ENCODE measurements around the gene KRT75.

The KRT75 gene

GRCh38 chr12:52427083-52427482 lies 7.1 kb downstream of the KRT75 start:
- no peak overlapping the region for H3K4me3 ChIP-seq (ENCODE audit: low read length)
- no peak for DNase-seq (ENCODE audit: low read depth)
- TF ChIP-seq, protein P1, sequence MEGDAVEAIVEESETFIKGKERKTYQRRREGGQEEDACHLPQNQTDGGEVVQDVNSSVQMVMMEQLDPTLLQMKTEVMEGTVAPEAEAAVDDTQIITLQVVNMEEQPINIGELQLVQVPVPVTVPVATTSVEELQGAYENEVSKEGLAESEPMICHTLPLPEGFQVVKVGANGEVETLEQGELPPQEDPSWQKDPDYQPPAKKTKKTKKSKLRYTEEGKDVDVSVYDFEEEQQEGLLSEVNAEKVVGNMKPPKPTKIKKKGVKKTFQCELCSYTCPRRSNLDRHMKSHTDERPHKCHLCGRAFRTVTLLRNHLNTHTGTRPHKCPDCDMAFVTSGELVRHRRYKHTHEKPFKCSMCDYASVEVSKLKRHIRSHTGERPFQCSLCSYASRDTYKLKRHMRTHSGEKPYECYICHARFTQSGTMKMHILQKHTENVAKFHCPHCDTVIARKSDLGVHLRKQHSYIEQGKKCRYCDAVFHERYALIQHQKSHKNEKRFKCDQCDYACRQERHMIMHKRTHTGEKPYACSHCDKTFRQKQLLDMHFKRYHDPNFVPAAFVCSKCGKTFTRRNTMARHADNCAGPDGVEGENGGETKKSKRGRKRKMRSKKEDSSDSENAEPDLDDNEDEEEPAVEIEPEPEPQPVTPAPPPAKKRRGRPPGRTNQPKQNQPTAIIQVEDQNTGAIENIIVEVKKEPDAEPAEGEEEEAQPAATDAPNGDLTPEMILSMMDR (conservative IDR thresholded peaks at IDR 0.05; ENCODE audit: low read length): no peak

GRCh38 chr12:52426034-52426433 lies 8.1 kb downstream of the KRT75 start:
- no peak for DNase-seq (ENCODE audit: low read depth)
- TF ChIP-seq, protein P1 (conservative IDR thresholded peaks at IDR 0.05; ENCODE audit: low read length): no peak

DNA sequence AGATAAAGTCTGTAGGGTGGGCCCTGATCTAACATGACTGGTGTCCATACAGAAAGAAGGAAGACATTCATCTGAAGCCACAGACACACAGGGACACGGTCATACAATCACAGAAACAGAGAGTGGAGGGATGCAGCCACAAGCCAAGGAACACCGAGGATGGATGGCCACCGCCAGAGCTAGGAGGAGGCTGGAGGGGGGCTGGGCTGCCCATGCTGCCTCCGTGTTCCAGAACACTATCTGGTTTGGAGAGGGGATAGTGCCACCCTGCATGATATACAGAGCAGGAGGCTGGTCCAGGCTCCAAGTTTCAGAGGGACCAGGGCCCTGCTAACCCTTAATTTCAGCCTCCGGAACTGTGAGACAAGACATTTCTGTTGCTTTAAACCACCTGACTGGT lies 8.7 kb downstream of the KRT75 start:
- no peak for DNase-seq (ENCODE audit: low read depth)
- no peak overlapping the region for H3K4me3 ChIP-seq (ENCODE audit: low read length)
- TF ChIP-seq, protein P1 (conservative IDR thresholded peaks at IDR 0.05; ENCODE audit: low read length): no peak

More at GRCh38 chr12:52426034-52426433, 8.1 kb downstream of the KRT75 start:
- H3K4me3 ChIP-seq (ENCODE audit: low read length): no peak overlapping the region

DNA sequence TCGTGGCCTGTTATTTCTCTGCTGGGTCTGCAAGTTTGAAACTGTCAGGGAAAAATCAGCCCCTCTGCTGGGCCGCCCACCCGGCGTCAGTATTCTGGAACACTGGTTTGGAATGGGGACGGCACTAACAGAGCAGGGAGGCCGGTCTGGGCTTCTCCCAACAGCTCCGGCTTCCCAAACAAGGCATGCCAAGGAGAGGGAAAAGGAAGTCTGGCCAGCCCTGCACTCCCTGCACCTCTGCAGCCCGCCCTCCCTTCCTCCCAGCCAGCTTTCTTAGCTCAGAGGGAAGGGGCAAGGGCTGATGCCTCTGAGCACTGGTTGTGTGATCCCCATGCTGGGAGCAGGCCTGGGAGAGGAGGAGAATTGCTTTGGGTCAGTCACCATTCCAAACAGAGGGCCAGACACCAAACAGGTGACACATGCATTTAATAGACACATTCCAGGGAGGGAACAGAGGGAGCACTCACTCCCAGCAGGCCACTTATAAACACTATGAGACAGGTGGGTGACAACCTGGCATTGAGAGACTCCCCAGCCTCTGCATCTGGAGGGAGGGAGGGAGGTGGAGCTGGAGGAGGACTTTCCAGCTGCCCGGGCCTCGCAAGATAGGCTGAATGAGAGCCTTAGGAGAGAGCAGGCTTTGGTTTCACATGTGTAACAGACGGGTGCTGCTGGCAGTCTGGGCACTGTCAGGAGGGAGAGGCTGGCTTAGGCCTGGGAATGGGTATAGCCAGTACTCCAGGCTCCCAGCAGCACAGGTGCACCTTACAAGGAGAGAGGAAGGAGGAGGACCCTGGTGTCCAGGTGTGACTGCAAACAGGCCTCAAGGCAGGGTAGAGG lies 10.3 kb downstream of the KRT75 start:
- TF ChIP-seq, protein P1 (conservative IDR thresholded peaks at IDR 0.05; ENCODE audit: low read length): no peak
- DNase-seq (ENCODE audit: low read depth): no peak
- H3K4me3 ChIP-seq (ENCODE audit: low read length): no peak overlapping the region

- no peak overlapping the region for H3K4me3 ChIP-seq (ENCODE audit: low read length)
- DNase-seq (ENCODE audit: low read depth): no peak
- TF ChIP-seq, protein P1 (conservative IDR thresholded peaks at IDR 0.05; ENCODE audit: low read length): no peak
Observed at GRCh38 chr12:52423035-52423434, 11.1 kb downstream of the KRT75 start.

GRCh38 chr12:52419656-52420055 lies 14.5 kb downstream of the KRT75 start:
- DNase-seq (ENCODE audit: low read depth): peak; percentile 41
- no peak overlapping the region for H3K4me3 ChIP-seq (ENCODE audit: low read length)
- TF ChIP-seq, protein P1 (conservative IDR thresholded peaks at IDR 0.05; ENCODE audit: low read length): no peak

- DNase-seq (ENCODE audit: low read depth): no peak
- no peak overlapping the region for H3K4me3 ChIP-seq (ENCODE audit: low read length)
- TF ChIP-seq, protein P1 (conservative IDR thresholded peaks at IDR 0.05; ENCODE audit: low read length): no peak
Observed at GRCh38 chr12:52418576-52419110, 15.5 kb downstream of the KRT75 start.

Measured in AG10803 (cell line).